Common myeloid progenitor, CD34-positive (primary cell): Measurements from ENCODE around the gene RAB4B.
"Not testable (repeated sequence)": the region's sequence is repeated elsewhere in the genome, so short reads cannot be mapped to it uniquely, and the experiment has no call there.

Experiments
- CTCF ChIA-PET: fragments of 350-600 bp; sonication (Branson Sonifier 250); formaldehyde crosslinking; loops from one replicate; lab custom pipeline; 2021; ENCODE audit warnings: antibody characterized with exemption; lab: Charles Lee
- POLR2A ChIA-PET: fragments of 350-600 bp; sonication (Branson Sonifier 250); formaldehyde crosslinking; loops from one replicate; lab custom pipeline; 2021; ENCODE audit warnings: antibody characterized with exemption; lab: Charles Lee
- DNase-seq, 3 donors: peaks; one replicate each; pipeline versions ENCODE4 v3.0.0 to v3.0.0-alpha.2; 2013
- H3K27ac ChIP-seq, 2 experiments: 1 replicate in 1 of 2; 2 replicates in 1 of 2; pipeline ENCODE4 v1.7.0; 2013; ENCODE audit warnings: inconsistent platforms in 2 of 2, low read length in 2 of 2, mild to moderate bottlenecking in 2 of 2, low read depth in 1 of 2, moderate library complexity in 1 of 2; ENCODE audit not compliant: severe bottlenecking in 2 of 2, insufficient read depth in 1 of 2, poor library complexity in 1 of 2
- H3K27me3 ChIP-seq, 5 experiments: replicated peaks in 2 of 5; 1 replicate in 3 of 5; 2 replicates in 2 of 5; pipeline versions ENCODE4 v1.6.1 to v1.7.0; 2013; ENCODE audit warnings: low read length in 4 of 5, mild to moderate bottlenecking in 2 of 5, moderate library complexity in 2 of 5, inconsistent platforms in 1 of 5; ENCODE audit not compliant: insufficient read depth in 5 of 5, control insufficient read depth in 4 of 5
- H3K36me3 ChIP-seq, 4 experiments: 1 replicate in 2 of 4; 2 replicates in 2 of 4; pipeline versions ENCODE4 v1.6.1 to v1.7.0; 2013; ENCODE audit warnings: low read length in 3 of 4, control low read depth in 1 of 4, mild to moderate bottlenecking in 1 of 4; ENCODE audit not compliant: control insufficient read depth in 4 of 4, insufficient read depth in 4 of 4
- H3K4me1 ChIP-seq, 4 experiments: 1 replicate in 3 of 4; 2 replicates in 1 of 4; pipeline versions ENCODE4 v1.6.1 to v1.7.1; 2013; ENCODE audit warnings: low read length in 3 of 4, mild to moderate bottlenecking in 3 of 4, control low read depth in 1 of 4, inconsistent platforms in 1 of 4, moderate library complexity in 1 of 4; ENCODE audit not compliant: control insufficient read depth in 4 of 4, insufficient read depth in 4 of 4; ENCODE audit errors: control extremely low read depth in 1 of 4
- H3K4me3 ChIP-seq, 7 experiments: 1 replicate in 4 of 7; 2 replicates in 3 of 7; pipeline versions ENCODE4 v1.5.1 to v1.7.0; 2013; ENCODE audit warnings: mild to moderate bottlenecking in 7 of 7, low read length in 6 of 7, moderate library complexity in 6 of 7, inconsistent platforms in 2 of 7, low read depth in 2 of 7, control low read depth in 1 of 7; ENCODE audit not compliant: insufficient read depth in 4 of 7, control insufficient read depth in 1 of 7; ENCODE audit errors: extremely low read depth in 1 of 7
- H3K9me3 ChIP-seq, 5 experiments: 1 replicate in 4 of 5; 2 replicates in 1 of 5; pipeline versions ENCODE4 v1.6.1 to v1.7.1; 2013; ENCODE audit warnings: low read length in 4 of 5, mild to moderate bottlenecking in 2 of 5, inconsistent platforms in 1 of 5, low read depth in 1 of 5, moderate library complexity in 1 of 5; ENCODE audit not compliant: control insufficient read depth in 4 of 5, insufficient read depth in 2 of 5; ENCODE audit errors: control extremely low read depth in 1 of 5
- WGBS: methylation state at CpG from one replicate; pipeline ENCODE4 v1.1.5; 2013; ENCODE audit not compliant: insufficient coverage; 5-methylcytosine and 5-hydroxymethylcytosine counted together

Gene RAB4B

GRCh38 chr19:40826699-40827385, 48.8 kb downstream of the RAB4B start:
- WGBS = 79% methylated on average over 21 of the region's 29 CpGs
- H3K27me3 ChIP-seq, H3K36me3 ChIP-seq, POLR2A ChIA-PET, H3K9me3 ChIP-seq: not testable (repeated sequence)
- peak overlapping the region in 1 of 2 experiments; percentile 25 for H3K27ac ChIP-seq
- H3K4me1 ChIP-seq = peaks cover 0 to 43% (median 39%) of the 10 kb centered on the region in 4 experiments
- peak; percentile 71 to 98 (median 95) for DNase-seq
- CTCF ChIA-PET = interaction anchor here (1.0 kb wide), 1 partner anchor 14 kb away, joined by 3 read pairs; no protein-coding TSS in a partner anchor
- H3K4me3 ChIP-seq = peak overlapping the region in 1 of 7 experiments; percentile 28

DNA sequence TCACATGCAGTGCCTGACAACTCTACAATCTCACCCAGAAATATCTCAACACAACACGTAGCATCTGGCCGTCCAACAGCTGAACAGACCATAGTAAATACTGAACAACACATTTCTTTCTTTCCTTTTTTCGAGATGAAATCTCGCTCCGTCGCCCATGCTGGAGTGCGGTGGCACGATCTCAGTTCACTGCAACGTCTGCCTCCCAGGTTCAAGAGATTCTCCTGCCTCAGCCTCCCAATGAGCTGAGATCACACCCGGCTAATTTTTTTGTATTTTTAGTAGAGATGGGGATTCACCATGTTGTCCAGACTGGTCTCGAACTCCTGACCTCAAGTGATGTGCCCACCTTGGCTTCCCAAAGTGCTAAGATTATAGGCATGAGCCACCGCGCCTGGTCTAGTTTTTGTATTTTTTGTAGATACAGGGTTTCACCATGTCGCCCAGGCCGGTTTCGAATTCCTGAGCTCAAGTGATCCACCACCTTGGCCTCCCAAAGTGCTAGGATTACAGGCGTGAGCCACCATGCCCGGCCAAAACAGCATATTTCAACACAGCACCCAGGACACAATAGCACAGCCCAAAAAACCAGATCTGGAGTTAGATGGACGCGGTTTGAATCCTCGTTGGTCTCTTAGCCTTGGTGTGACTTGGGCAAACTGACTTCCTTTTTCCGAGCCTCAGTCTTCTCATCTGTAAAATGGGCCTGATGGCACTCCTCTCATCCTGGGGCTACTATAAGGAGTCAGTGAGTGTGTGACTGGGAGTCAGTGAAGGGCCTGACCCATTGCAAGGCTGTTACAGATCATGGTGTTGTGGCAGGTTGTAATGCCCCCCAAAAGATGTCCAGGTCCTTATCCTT, 49.6 kb downstream of the RAB4B start:
- CTCF ChIA-PET = interaction anchor here (1.0 to 1.6 kb wide), 2 partner anchors 8 to 13 kb away, joined by 3 read pairs; no protein-coding TSS in a partner anchor

GRCh38 chr19:40829205-40829604, 51.2 kb downstream of the RAB4B start:
- no peak for DNase-seq
- Histone ChIP-seq H3K9me3 (no peaks in the 10 kb centered on the region), H3K4me1 (peaks cover 0 to 25% (median 19%) of the 10 kb centered on the region in 4 experiments), H3K4me3 (no peak overlapping the region), H3K36me3 (peaks cover 0 to 5% (median 0%) of the 10 kb centered on the region in 4 experiments), H3K27me3 (no peaks in the 10 kb centered on the region), H3K27ac (no peak overlapping the region)
- ChIA-PET POLR2A (no interaction called here), CTCF (interaction anchor here (0.6 to 1.6 kb wide), 2 partner anchors 10 to 56 kb away, joined by 3 read pairs; no protein-coding TSS in a partner anchor)

More for the DNA sequence above, 49.6 kb downstream of the RAB4B start:
- DNase-seq = no peak
- H3K4me1 ChIP-seq = peaks cover 0 to 36% (median 31%) of the 10 kb centered on the region in 4 experiments
- H3K9me3 ChIP-seq = no peaks in the 10 kb centered on the region
- peak overlapping the region in 1 of 2 experiments; percentile 25 for H3K27ac ChIP-seq
- no peak overlapping the region for H3K4me3 ChIP-seq
- WGBS = 96% methylated on average over 13 of the region's 22 CpGs
- H3K36me3 ChIP-seq = peaks cover 0 to 5% (median 0%) of the 10 kb centered on the region in 4 experiments
- POLR2A ChIA-PET = no interaction called here
- no peaks in the 10 kb centered on the region for H3K27me3 ChIP-seq

DNA sequence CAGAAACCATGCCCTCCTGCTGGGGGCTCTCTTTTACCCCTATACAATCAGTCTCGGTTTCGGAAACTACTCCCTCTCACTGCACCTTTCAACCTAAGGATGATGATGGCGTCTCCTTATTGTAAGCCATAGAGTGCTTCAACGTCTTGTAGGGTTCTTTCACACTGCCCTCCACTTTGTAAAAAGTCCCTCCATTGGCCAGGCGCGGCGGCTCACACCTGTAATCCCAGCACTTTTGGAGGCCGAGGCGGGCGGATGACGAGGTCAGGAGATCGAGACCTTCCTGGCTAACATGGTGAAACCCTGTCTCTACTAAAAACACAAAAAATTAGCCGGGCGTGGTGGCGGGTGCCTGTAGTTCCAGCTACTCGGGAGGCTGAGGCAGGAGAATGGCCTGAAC, 52.7 kb downstream of the RAB4B start:
- H3K27ac ChIP-seq, CTCF ChIA-PET, DNase-seq, H3K36me3 ChIP-seq, POLR2A ChIA-PET, H3K4me3 ChIP-seq, H3K9me3 ChIP-seq, H3K27me3 ChIP-seq: not testable (repeated sequence)
- 98% methylated on average over 11 of the region's 16 CpGs for WGBS
- peaks cover 0 to 19% (median 10%) of the 10 kb centered on the region in 4 experiments for H3K4me1 ChIP-seq

DNA sequence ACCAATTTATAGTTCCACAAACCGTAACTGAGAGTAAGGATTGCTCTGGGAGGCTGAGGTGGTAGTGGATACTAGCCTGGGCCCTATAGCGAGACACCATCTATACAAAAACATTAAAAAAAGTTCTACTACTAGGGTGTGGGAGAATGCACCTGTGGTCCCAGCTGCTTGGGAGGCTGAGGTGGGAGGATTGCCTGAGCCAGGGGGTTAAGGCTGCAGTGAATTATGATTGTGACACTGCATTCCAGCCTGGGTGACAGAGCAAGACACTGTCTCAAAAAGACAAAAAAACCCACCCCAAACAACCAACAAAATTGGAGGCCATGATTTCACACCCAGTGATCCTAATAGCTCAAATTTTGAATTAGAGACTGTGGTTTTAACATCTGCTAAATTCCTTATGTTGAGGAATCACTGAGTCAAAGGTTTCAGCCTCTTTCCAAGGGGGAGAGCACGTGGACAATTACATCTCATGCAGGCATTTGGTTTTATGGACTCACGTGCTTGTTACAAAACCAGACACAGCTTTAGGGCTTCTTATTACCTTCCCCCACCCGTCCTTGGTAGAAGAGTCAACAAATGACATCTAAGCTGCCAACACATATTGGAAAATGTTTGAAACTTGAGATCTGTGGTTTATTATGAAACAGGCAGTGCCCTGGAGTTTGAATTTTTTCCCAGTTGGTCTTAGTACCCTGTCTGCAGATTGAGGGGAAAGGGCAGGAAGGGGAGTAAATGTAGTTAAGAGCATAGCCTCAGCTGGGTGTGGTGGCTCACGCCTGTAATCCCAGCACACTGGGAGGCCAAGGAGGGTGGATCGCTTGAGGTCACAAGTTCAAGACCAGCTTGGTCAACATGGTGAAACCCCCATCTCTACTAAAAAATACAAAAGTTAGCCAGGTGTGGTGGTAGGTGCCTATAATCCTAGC, 53.7 kb downstream of the RAB4B start:
- CTCF ChIA-PET = interaction anchor here (1.0 kb wide), 1 partner anchor 362 kb away, joined by 3 read pairs; no protein-coding TSS in a partner anchor
- Histone ChIP-seq H3K9me3 (no peaks in the 10 kb centered on the region), H3K4me1 (peaks cover 0 to 14% (median 7%) of the 10 kb centered on the region in 4 experiments), H3K36me3 (peaks cover 0 to 5% (median 0%) of the 10 kb centered on the region in 4 experiments), H3K27me3 (no peaks in the 10 kb centered on the region), H3K27ac (no peak overlapping the region), H3K4me3 (no peak overlapping the region)
- 83% methylated on average over 2 of the region's 7 CpGs for WGBS
- POLR2A ChIA-PET = interaction anchor here (1.3 kb wide), 1 partner anchor 23 kb away, joined by 3 read pairs; no protein-coding TSS in a partner anchor
- no peak for DNase-seq

DNA sequence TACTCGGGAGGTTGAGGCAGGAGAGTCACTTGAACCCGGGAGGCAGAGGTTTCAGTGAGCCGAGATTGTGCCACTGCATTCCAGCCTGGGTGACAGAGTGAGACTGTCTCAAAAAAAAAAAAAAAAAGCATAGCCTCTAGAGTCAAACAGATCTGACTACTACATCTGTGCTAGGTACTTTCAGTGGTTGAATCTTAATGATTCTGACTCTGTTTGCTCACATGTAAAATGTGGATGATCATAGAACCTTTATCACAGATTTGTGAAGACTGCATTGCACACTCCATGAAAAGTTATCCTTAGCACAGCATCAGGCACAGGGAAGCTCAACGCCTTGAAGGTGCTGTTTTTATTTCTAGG, 54.4 kb downstream of the RAB4B start:
- H3K36me3 ChIP-seq, H3K4me3 ChIP-seq, H3K4me1 ChIP-seq, DNase-seq, H3K9me3 ChIP-seq, H3K27me3 ChIP-seq, CTCF ChIA-PET, H3K27ac ChIP-seq: not testable (repeated sequence)
- 67% methylated on average over 2 of the region's 4 CpGs for WGBS
- POLR2A ChIA-PET = interaction anchor here (1.3 kb wide), 1 partner anchor 23 kb away, joined by 3 read pairs; no protein-coding TSS in a partner anchor
